GM21786 (cell line): Measurements from ENCODE around the gene ZNF451.
"Not testable (repeated sequence)": the region's sequence is repeated elsewhere in the genome, so short reads cannot be mapped to it uniquely, and the experiment has no call there.

ENCODE experiments used
- ATAC-seq: cut with Tn5 transposase; IDR thresholded peaks from one replicate; pipeline ENCODE4 v1.9.1; 2021; ENCODE audit not compliant: unreplicated experiment

The ZNF451 gene, protein sequence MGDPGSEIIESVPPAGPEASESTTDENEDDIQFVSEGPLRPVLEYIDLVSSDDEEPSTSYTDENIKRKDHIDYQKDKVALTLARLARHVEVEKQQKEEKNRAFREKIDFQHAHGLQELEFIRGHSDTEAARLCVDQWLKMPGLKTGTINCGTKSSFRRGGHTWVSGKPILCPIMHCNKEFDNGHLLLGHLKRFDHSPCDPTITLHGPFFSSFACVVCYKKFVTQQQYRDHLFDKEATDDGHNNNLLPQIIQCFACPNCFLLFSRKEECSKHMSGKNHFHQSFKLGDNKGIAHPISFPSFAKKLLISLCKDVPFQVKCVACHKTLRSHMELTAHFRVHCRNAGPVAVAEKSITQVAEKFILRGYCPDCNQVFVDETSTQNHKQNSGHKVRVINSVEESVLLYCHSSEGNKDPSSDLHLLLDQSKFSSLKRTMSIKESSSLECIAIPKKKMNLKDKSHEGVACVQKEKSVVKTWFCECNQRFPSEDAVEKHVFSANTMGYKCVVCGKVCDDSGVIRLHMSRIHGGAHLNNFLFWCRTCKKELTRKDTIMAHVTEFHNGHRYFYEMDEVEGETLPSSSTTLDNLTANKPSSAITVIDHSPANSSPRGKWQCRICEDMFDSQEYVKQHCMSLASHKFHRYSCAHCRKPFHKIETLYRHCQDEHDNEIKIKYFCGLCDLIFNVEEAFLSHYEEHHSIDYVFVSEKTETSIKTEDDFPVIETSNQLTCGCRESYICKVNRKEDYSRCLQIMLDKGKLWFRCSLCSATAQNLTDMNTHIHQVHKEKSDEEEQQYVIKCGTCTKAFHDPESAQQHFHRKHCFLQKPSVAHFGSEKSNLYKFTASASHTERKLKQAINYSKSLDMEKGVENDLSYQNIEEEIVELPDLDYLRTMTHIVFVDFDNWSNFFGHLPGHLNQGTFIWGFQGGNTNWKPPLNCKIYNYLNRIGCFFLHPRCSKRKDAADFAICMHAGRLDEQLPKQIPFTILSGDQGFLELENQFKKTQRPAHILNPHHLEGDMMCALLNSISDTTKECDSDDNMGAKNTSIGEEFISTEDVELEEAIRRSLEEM

DNA sequence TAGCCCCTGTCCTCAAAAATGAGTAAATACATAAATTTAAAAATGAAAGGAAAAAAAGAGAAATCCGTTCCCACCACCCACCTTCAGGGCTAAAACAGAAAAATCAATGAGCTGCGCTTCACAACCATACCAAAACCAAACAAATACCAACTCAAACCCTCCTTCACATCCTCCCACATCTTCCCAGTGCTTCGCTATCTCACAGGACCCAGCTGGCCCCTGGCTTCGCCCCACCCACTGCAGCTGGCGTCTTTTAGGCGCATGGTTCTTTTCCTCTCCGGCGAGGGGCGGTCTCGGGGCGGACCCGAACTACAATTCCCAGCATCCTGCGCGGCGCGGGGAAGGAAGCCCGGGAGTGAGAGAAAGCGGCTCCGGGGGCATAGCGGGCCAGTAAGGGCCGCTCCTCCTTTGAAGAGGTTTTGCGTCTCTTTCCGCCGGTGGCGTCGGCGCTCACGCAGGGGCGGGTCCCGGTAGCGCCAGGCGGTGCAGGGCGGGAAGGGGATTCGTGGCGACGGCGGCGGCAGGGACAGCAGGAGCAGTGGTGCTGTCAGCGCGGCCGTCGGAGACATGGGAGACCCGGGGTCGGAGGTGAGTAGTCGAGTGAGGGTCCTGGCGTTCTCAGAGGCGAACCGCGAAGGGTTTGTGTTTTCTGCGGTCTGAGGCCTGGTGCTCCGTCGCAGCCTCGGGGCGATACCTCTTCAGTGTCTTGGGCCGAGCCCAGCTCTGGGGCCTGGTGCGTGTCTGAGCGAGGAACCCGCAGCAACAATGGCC, at the start of gene ZNF451:
TSS of gene ZNF451 (plus strand) at position 502 of the 771 bp plus-strand sequence. CDS start at position 568, 66 bp downstream.
- peak; percentile 92 for ATAC-seq

DNA sequence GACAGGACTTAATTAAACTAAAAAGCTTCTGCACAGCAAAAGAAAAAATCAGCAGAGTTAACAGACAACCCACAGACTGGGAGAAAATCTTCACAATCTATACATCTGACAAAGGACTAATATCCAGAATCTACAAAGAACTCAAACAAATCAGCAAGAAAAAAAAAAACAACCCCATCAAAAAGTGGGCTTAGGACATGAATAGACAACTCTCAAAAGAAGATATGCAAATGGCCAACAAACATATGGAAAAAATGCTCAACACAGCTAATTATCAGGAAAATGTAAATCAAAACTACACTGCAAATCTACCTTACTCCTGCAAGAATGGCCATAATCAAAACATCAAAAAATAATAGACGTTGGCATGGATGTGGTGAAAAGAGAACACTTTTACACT, 45.9 kb upstream of the ZNF451 start:
- ATAC-seq: not testable (repeated sequence)

DNA sequence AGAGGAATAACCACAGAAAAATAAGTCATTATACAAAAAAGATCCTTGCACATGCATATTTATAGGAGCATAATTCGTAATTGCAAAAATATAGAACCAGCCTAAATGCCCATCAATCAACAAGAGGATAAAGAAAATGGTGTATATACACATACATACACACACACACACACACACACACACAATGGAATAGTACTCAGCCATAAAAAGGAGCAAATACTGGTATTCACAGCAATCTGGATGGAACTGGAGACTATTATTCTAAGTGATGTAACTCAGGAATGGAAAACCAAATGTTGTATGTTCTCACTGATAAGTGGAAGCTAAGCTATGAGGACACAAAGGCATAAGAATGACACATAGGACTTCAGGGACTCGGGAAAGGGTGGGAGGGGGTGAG, 45.4 kb upstream of the ZNF451 start:
- ATAC-seq: no peak

DNA sequence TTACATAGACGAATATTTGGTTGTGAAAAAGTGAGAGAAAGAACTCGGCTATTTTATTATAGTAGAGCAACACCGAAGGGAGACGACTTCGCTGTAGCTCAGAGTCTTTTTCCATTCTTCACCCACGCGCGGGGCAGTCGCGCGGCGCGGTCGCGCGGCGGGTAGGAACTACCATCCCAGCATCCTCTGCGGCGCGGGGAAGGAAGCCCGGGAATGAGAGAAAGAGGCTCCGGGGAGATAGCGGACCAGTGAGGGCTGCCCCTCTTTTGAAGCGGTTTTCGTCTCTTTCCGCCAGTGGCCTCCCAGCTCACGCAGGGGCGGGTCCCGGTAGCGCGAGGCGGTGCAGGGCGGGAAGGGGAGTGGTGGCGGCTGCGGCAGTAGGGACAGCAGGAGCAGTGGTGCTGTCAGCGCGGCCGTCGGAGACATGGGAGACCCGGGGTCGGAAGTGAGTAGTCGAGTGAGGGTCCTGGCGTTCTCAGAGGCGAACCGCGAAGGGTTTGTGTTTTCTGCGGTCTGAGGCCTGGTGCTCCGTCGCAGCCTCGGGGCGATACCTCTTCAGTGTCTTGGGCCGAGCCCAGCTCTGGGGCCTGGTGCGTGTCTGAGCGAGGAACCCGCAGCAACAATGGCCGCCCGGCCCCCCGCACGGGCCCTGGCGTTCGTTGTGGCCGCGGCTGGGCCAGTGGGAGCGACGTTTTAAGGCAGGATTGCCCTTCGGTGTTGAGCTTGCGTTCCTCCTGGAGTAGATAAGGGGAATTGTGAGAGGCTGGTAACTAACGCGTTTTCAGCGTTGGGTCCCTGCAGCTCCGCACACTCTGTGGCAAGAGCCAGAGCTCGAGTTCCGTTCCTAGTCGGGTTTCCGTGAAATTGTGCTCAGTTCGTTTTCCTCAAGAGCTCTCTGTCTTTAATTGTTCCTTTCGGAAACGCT, 43.4 kb upstream of the ZNF451 start, which contains the start of gene KIAA1586:
TSS of gene KIAA1586 (plus strand) at position 362 of the 925 bp plus-strand sequence. CDS start at position 425, 63 bp downstream.
- ATAC-seq: peak; percentile 94

DNA sequence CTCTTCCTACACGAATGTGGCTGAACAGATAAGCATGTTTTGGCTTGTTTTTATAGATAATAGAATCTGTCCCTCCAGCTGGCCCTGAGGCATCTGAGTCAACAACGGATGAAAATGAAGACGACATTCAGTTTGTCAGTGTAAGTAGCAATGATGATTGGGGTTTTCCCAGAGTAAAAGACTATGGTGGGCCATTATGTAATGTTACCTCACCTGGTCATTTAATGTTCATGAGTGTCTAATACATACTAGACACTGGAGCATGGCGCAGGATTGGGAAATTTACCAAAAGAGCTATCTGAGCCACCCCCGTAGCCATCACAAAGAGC, 42.8 kb upstream of the ZNF451 start:
- peak; percentile 8 for ATAC-seq

DNA sequence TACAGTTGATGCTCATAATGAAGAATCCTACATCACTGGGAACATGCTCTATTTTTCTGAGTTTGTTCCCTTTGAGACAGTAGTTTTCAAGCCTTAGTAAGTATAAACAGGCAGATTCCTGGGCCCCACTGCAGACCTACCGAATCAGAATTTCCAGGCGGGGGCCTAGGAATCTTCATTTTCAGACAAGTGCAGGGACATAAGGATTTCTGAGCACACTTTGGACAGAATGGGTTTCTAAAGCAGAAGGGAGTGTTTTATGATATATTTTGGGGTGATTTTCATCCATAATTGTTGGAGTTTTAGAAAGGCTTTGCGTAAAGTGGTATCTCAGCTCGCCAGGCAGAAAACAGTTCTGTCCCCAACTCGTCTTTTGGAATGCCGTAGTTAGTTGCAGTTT, 42.1 kb upstream of the ZNF451 start:
- not testable (repeated sequence) for ATAC-seq

DNA sequence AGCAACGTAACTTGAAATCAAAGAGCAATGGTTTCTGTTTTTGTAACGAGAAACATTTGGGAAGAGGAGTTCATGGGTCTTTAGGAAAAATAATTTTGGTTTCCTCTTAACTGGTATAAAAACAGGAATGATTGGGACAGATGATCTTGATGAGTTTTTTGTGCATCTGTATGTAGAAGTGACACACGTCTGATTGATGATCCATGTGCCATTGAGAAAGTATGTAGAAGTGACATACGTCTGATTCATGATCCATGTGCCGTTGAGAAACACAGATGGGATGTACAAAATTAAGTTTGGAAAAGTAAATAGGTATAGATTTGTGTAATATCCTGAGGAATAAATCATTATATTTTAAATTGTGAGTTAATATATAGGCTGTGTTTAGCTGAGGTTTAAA, 41.4 kb upstream of the ZNF451 start:
- no peak for ATAC-seq

DNA sequence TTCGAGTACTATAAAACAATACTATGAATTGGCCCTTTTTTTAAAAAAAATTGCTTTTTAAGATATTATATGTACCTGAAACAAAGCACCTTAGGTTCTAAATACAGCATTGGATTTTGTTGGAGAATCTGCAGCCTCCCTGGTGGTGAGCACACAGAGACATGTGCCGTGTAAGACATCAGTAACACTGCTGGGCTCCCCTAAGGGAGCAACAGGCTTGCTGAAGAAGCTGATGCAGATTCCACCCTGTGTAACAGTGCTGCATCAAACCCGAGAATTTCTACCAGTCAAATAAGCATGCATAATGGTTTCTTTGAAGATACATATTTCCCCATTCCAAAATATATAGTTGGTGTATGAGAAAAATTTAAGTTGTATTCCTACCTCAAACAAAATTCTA, 26.1 kb upstream of the ZNF451 start:
- ATAC-seq: no peak

DNA sequence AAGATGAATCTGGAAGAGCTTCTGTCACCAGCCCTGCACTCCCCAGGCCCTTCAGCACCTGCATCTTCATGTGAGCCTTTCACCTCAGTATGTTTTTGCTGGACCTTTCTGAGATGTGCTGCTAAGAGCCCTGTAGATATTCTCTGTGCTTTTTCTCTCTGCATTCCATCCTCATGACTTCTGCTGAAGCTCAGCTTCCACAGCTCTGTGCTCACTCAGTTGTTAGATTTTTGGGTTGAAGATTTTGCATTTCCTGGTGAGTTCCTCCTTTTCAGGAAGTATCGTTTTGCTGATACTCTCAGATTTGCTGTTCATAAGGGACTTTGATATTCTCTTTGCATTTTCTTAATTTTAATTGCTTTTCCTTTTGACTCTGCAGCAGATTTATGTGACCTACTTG, 25.2 kb upstream of the ZNF451 start:
- no peak for ATAC-seq

DNA sequence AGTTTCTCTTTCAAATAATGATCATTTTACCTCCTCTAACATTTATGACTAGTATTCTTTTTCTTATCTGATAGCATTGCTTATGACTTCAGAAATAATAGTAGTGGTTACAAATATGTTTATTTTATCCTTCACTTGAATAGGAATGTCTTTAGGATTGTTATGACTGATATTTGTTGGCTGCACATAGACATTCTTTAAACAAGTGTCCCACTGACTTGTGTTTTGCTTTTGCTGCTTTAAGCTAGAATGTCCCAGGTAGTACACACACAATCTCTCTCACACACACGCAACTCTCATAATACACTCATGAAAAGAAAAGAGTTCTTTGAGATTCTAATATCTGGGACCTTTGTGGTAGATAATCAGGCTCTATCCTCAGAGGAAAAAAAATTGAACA, 21.9 kb upstream of the ZNF451 start:
- ATAC-seq: no peak

DNA sequence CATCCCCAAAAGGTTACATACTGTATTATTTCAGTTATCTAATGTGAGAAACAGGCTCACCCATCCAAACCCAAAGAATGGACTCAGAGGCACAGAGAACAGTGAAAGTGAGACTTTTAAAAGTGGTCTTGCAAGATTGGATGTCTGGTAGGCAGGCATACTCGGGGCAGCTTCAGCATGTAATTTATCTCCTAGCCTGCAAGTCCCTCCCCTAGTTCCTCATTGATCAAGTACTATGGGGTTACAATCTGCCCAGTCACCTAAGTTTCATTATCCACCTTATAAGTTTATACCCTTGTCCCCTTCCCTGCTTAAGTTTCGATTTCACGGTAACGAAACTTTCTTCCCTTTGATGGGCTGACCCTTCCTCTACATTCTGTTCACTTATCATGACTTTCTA, 20.8 kb upstream of the ZNF451 start:
- no peak for ATAC-seq

DNA sequence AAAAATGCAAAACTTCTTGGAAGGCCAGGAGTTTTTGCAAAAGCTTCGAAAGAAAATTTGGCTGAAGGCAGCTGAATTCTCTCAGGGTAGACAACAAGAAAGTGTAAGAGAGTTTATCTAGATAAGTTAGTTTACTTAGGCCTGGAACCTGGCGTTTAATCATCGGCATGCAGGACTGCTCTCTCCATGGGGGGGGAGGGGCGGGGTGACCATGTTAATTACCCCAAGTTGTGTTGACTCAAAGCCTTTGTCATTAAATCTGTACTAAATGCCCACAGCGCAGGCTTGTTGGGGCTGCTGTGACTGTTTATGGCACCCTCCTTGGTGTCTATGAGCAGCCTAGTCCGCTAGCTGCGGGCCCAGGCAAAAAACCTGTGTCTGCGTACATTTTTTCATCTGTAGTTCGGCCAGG, 20.1 kb upstream of the ZNF451 start:
- ATAC-seq: no peak

DNA sequence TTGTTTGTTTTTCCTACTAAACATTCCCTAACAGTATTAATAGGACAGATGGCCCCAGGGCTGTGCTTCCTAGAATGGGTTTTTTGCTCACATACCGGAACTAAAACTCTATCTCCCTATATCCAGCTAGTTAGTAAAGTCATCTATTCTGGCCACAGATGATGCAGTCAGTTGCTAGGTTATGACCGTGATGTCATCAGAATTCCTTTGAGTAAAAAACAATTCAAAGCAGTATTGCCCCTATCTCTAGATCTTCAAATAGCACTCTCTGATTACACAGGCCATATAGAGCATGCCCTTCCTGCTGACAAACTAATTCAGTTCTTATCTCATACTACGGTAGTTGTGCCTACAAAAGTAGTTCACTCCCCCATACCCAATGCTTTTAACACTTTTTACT, 17.9 kb upstream of the ZNF451 start:
- no peak for ATAC-seq

DNA sequence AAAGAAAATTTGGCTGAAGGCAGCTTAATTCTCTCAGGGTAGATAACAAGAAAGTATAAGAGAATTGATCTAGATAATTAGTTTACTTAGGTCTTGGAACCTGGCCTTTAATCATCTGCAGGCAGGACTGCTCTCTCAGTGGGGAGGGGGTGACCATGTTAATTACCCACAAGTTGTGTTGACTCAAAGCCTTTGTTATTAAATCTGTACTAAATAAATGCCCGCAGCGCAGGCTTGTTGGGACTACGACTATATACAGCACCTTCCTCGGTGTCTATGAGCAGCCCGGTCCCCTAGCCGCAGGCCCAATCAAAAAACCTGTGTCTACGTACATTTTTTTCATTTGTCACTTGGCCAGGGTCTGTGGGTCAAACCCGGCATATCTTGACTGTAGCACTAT, 15.6 kb upstream of the ZNF451 start:
- ATAC-seq: no peak

DNA sequence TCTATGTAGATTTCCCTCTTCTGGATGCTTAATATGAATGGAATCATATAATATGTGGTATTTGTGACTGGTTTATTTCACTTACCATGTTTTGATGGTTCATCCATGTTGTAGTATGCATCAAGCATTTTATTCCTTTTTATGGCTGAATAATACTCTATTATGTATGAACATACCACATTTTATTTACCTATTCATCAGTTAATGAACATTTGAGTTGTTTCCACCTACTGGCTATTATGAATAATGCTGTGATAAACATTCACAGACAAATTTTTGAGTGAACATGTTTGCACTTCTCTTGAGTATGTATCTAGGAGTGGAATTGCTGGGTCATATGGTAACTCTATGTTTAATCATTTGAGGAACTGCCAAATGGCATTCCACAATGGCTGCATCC, 14.9 kb upstream of the ZNF451 start:
- ATAC-seq: no peak

DNA sequence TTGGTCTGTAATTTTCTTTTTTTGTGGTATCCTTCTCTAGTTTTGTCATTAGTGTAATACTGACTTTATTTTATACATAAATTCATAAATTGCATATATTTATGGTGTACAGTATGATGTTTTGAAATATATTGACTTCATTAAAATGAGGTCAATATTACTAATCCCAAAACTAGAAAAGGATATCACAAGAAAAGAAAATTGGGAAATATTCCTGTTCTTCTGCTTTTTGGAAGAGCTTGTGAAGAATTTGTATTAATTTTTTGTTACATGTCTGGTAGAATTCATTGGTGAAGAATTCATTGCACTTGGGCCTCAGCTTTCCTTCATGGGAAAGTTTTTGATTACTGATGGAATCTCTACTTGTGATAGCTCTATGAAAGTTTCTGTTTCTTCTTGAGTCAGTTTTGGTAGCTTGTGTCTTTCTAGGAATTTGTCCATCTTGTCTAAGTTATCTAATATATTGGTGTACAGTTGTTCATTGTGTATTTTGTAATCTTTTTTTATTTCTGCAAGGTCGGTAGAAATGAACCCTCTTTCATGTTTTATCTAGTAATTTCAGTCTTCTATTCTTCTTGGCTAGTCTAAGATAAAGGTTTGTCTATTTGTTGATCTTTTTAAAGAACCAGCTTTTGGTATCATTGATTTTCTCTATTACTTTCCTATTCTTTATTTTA, 11.3 kb upstream of the ZNF451 start:
- no peak for ATAC-seq

DNA sequence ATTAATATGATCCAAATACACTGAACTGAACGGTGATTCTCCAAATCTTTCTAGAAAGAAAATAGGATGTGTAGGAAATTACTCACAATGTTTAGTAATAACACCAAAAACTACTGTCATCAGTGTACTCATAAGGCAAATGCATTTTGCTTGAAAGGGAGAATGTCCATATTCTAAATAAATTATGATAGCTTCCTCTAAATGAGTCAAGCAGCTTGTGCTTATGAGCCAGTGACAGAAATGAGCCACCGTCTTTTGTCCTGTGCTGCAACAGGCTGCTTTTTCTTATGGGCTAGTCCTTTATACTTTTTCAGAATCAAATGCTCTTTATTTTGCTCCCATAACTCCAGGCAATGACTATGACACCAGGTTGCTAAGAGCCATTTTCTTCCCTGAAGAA, 4.5 kb upstream of the ZNF451 start:
- no peak for ATAC-seq

DNA sequence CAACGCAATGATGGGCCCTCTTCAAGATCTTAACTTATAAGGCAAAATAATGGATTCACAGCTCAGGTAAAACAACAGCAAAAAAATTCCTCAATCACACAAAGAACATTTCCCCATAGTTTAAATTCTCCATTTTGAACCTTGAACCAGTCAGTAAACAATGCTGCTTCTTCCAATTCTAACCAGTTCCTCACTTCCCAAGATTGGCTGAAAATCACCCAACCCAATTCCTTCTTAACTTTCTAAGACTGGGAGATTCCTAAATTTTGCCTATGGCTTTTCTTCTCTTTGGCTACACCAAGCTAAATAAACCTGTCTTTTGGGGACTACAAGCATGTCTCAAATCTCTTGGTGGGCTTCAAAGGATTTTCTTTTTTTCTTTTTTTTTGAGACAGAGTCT, 3.1 kb upstream of the ZNF451 start:
- ATAC-seq: no peak

DNA sequence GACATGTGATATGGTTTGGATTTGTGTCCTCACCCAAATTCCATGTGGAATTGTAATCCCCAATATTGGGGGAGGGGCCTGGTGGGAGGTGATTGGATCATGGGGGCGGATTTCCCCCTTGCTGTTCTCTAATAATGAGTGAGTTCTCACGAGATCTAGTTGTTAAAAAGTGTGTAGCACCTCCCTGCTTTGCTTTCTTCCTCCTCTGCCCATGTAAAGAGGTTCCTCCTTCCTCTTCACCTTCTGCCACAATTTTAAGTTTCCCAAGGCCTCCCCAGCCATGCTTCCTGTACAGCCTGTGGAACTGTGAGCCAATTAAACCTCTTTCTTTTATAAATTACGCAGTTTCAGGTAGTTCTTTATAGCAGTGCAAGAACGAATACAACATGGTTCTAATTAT, 2.1 kb upstream of the ZNF451 start:
- no peak for ATAC-seq
